CD14-positive monocyte (primary cell): ENCODE data around the gene SCRN2. TPM values are rescaled to one million over a fixed set of nuclear protein-coding genes. Genes with fewer than 3 reads are reported as not detected.
A peak's percentile ranks its signal among the peaks of the same experiment; 100 is the strongest.

Experiments
- DNase-seq, 3 donors: peaks; one replicate each; pipeline ENCODE4 v3.0.0-alpha.2; 2011 to 2022
- H2AFZ ChIP-seq: 2 replicates; pipeline ENCODE4 v1.6.0; 2012; ENCODE audit warnings: mild to moderate bottlenecking, low read depth, low read length, inconsistent platforms; ENCODE audit not compliant: insufficient read depth, poor library complexity, severe bottlenecking
- H3K27ac ChIP-seq, 2 donors: 1 replicate in 1 of 2; 2 replicates in 1 of 2; pipeline ENCODE4 v1.5.1; 2012 to 2013; ENCODE audit warnings: low read length in 2 of 2, control low read depth in 1 of 2, inconsistent platforms in 1 of 2, low read depth in 1 of 2, mild to moderate bottlenecking in 1 of 2
- H3K27me3 ChIP-seq, 2 donors: one replicate each; pipeline versions ENCODE4 v1.6.0 to v1.6.1; 2011 to 2013; ENCODE audit warnings: low read length in 2 of 2; ENCODE audit not compliant: control insufficient read depth in 2 of 2, insufficient read depth in 2 of 2
- H3K36me3 ChIP-seq, 2 donors: replicated peaks in 1 of 2; 1 replicate in 1 of 2; 2 replicates in 1 of 2; pipeline versions ENCODE4 v1.5.1 to v1.6.1; 2012 to 2013; ENCODE audit warnings: low read length in 2 of 2, control low read depth in 1 of 2, inconsistent platforms in 1 of 2, mild to moderate bottlenecking in 1 of 2; ENCODE audit not compliant: insufficient read depth in 2 of 2, control insufficient read depth in 1 of 2
- H3K4me1 ChIP-seq, 2 donors: 1 replicate in 1 of 2; 2 replicates in 1 of 2; pipeline versions ENCODE4 v1.5.1 to v1.6.1; 2012 to 2013; ENCODE audit warnings: low read length in 2 of 2, control low read depth in 1 of 2, inconsistent platforms in 1 of 2, mild to moderate bottlenecking in 1 of 2, moderate library complexity in 1 of 2; ENCODE audit not compliant: insufficient read depth in 2 of 2, control insufficient read depth in 1 of 2
- H3K4me2 ChIP-seq: replicated peaks from 2 replicates; pipeline ENCODE3; 2012; ENCODE audit warnings: low read length, moderate library complexity, mild to moderate bottlenecking; ENCODE audit not compliant: poor library complexity, severe bottlenecking; ENCODE audit errors: extremely low read depth
- H3K4me3 ChIP-seq, 3 experiments: fragments of 200-600 bp in 1 of 3; sonication (generic) in 1 of 3; replicated peaks in 1 of 3; 1 replicate in 2 of 3; 2 replicates in 1 of 3; pipeline ENCODE4 v1.5.1; 2011 to 2013; ENCODE audit warnings: low read length in 3 of 3, mild to moderate bottlenecking in 3 of 3, control low read depth in 2 of 3, low read depth in 2 of 3, inconsistent platforms in 1 of 3, moderate library complexity in 1 of 3
- H3K79me2 ChIP-seq: 2 replicates; pipeline ENCODE4 v1.6.0; 2012; ENCODE audit warnings: mild to moderate bottlenecking, control low read depth, inconsistent platforms, low read length, moderate library complexity; ENCODE audit not compliant: insufficient read depth
- H3K9ac ChIP-seq: 2 replicates; pipeline ENCODE4 v1.6.0; 2017; ENCODE audit warnings: low read length, mild to moderate bottlenecking; ENCODE audit not compliant: insufficient read depth, poor library complexity, severe bottlenecking
- H3K9me3 ChIP-seq, 2 donors: replicated peaks in 1 of 2; 1 replicate in 1 of 2; 2 replicates in 1 of 2; pipeline versions ENCODE4 v1.5.1 to v1.6.1; 2012 to 2013; ENCODE audit warnings: low read length in 2 of 2, control low read depth in 1 of 2; ENCODE audit not compliant: control insufficient read depth in 1 of 2, insufficient read depth in 1 of 2
- H4K20me1 ChIP-seq: 2 replicates; pipeline ENCODE4 v1.6.0; 2012; ENCODE audit warnings: mild to moderate bottlenecking, low read length, control low read depth, moderate library complexity; ENCODE audit not compliant: insufficient read depth
- H3K27ac Mint-ChIP-seq, 7 donors: one replicate each; pipeline ENCODE4 v1.8.0; 2020; ENCODE audit warnings: mild to moderate bottlenecking in 7 of 7, mixed read lengths in 7 of 7, moderate library complexity in 6 of 7, inconsistent platforms in 2 of 7
- H3K27me3 Mint-ChIP-seq, 3 donors: one replicate each; pipeline ENCODE4 v1.8.0; 2021 to 2022; ENCODE audit warnings: low read depth in 3 of 3, mild to moderate bottlenecking in 3 of 3, mixed read lengths in 3 of 3, moderate library complexity in 3 of 3, inconsistent platforms in 1 of 3
- H3K36me3 Mint-ChIP-seq, 2 donors: one replicate each; pipeline ENCODE4 v1.8.0; 2020; ENCODE audit warnings: mixed read lengths in 2 of 2, inconsistent platforms in 1 of 2, mild to moderate bottlenecking in 1 of 2
- H3K4me1 Mint-ChIP-seq: one replicate; pipeline ENCODE4 v1.8.0; 2020; ENCODE audit warnings: mild to moderate bottlenecking, mixed read lengths
- H3K4me3 Mint-ChIP-seq, 2 donors: one replicate each; pipeline ENCODE4 v1.8.0; 2020; ENCODE audit warnings: mild to moderate bottlenecking in 2 of 2, mixed read lengths in 2 of 2, moderate library complexity in 1 of 2
- H3K9me3 Mint-ChIP-seq, 7 donors: one replicate each; pipeline ENCODE4 v1.8.0; 2020 to 2022; ENCODE audit warnings: mixed read lengths in 7 of 7, mild to moderate bottlenecking in 6 of 7, moderate library complexity in 6 of 7, inconsistent platforms in 2 of 7
- CTCF ChIP-seq: fragments of 200-600 bp; IDR thresholded peaks from one replicate; pipeline ENCODE4 v1.8.0; 2022; ENCODE audit warnings: antibody characterized with exemption, mild to moderate bottlenecking
- WGBS: methylation state at CpG from one replicate; pipeline ENCODE4 v1.1.5; 2013; ENCODE audit warnings: missing lambda C conversion rate; ENCODE audit not compliant: insufficient coverage; 5-methylcytosine and 5-hydroxymethylcytosine counted together
- intact Hi-C, 2 donors: fragments of 100-400 bp; cut with micrococcal nuclease; formaldehyde crosslinking; loops; one replicate each; pipeline versions ENCODE4 v1.15.0 to v1.15.1; 2023
- polyA plus RNA-seq, 3 donors: library from polyadenylated mRNA; depleted of rRNA in 1 of 3; unstranded in 2 of 3; stranded (reverse) in 1 of 3; fragments of 300-500 nt in 2 of 3; fragments of >200 nt in 1 of 3; fragmentation: Illumina TruSeq in 2 of 3; gene quantifications; 1 replicate in 2 of 3; 2 replicates in 1 of 3; pipeline ENCODE4 v1.2.3, GENCODE V29; 2012 to 2021

The SCRN2 gene
- polyA plus RNA-seq, 3 donors: 13.2 to 45.1 (median 14.5) TPM

DNA sequence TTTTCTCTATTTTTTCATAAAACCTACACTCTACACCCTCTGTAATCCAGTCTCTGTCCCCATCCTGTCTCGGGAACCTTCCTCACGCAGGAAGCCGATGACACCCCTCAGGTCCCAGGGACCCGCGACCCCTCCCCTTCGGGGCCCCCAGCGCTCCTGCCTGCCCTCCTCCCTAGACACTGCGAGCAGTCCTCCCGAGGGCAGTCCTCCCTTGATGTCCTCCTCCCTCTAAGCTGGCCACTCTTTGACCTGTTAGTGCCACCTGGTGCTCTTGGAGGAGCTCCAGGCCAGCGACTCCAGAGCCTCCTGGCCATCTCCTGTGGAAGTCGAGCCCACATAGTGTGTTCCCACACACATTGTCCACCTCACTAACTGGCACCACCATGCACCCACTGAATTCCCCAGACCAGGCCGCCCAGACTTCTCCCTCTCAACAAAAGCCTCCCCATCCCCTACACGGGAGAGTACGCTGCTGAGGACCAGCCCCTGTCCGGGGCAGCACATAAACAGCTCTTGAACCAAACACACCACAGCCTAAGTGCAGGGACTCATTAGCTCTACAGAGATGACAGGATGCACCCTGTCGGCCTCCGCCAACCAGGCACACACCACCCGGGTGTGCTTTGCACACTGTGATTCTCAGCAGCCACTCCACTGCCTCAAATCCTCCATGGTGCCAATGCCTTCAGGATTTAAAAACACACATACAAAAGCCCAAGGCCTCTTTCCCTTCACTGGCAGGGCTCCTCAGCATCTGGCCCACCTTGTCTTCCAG, 28.7 kb downstream of the SCRN2 start:
- Mint-ChIP-seq H3K27me3 (peaks cover 0 to 2% (median 0%) of the 10 kb centered on the region in 3 donors), H3K9me3 (no peaks in the 10 kb centered on the region), H3K27ac (peak overlapping the region in 2 of 7 donors; percentile 12 to 27), H3K36me3 (peaks cover 83 to 86% of the 10 kb centered on the region in 2 donors), H3K4me1 (no peaks in the 10 kb centered on the region), H3K4me3 (no peak overlapping the region)
- Histone ChIP-seq H3K4me1 (no peaks in the 10 kb centered on the region), H3K27ac (no peak overlapping the region), H3K9ac (no peak overlapping the region), H4K20me1 (no peaks in the 10 kb centered on the region), H3K4me2 (no peak overlapping the region), H2AFZ (no peak overlapping the region), H3K79me2 (no peaks in the 10 kb centered on the region), H3K4me3 (no peak overlapping the region), H3K27me3 (no peaks in the 10 kb centered on the region), H3K36me3 (peaks cover 85 to 97% of the 10 kb centered on the region in 2 donors), H3K9me3 (no peaks in the 10 kb centered on the region)
- 87% methylated on average over 18 of the region's 18 CpGs for WGBS
- intact Hi-C loops: no loop called here
- DNase-seq: no peak
- no peak for TF ChIP-seq CTCF

- H4K20me1 ChIP-seq: no peaks in the 10 kb centered on the region
- Mint-ChIP-seq H3K27ac (no peak overlapping the region), H3K27me3 (peaks cover 0 to 2% (median 0%) of the 10 kb centered on the region in 3 donors), H3K4me3 (no peak overlapping the region), H3K36me3 (peaks cover 84 to 86% of the 10 kb centered on the region in 2 donors), H3K4me1 (no peaks in the 10 kb centered on the region), H3K9me3 (no peaks in the 10 kb centered on the region)
- H3K9me3 ChIP-seq: no peaks in the 10 kb centered on the region
- no peak overlapping the region for H3K4me2 ChIP-seq
- no peak overlapping the region for H3K4me3 ChIP-seq
- no peak overlapping the region for H3K27ac ChIP-seq
- 36% methylated on average over 2 of the region's 7 CpGs for WGBS
- H3K27me3 ChIP-seq: no peaks in the 10 kb centered on the region
- H3K9ac ChIP-seq: no peak overlapping the region
- H3K79me2 ChIP-seq: no peaks in the 10 kb centered on the region
- H3K36me3 ChIP-seq: peaks cover 83 to 97% of the 10 kb centered on the region in 2 donors
- intact Hi-C loops: no loop called here
- H3K4me1 ChIP-seq: no peaks in the 10 kb centered on the region
- no peak for TF ChIP-seq CTCF
- H2AFZ ChIP-seq: no peak overlapping the region
- DNase-seq: no peak
These were observed 29.4 kb downstream of the SCRN2 start for GRCh38 chr17:47811709-47812108.
